Progenitor cell of endocrine pancreas (in vitro differentiated cells): ENCODE measurements around the gene SCAMP5. TPM values are rescaled to one million over a fixed set of nuclear protein-coding genes. Genes with fewer than 3 reads are reported as not detected.

Experiments
- DNase-seq: peaks from one replicate; pipeline ENCODE4 v3.0.0; 2021; ENCODE audit warnings: low spot score; ENCODE audit not compliant: unreplicated experiment
- H3K27ac Mint-ChIP-seq: 2 replicates; pipeline ENCODE4 v1.8.0; 2021; ENCODE audit warnings: mild to moderate bottlenecking, moderate library complexity, mixed read lengths
- H3K27me3 Mint-ChIP-seq: 2 replicates; pipeline ENCODE4 v1.8.0; 2021; ENCODE audit warnings: mixed read lengths
- H3K36me3 Mint-ChIP-seq: 2 replicates; pipeline ENCODE4 v1.8.0; 2022; ENCODE audit warnings: mixed read lengths; ENCODE audit not compliant: insufficient read depth
- H3K4me1 Mint-ChIP-seq: 2 replicates; pipeline ENCODE4 v1.8.0; 2021; ENCODE audit warnings: low read depth, mixed read lengths
- H3K4me3 Mint-ChIP-seq: 2 replicates; pipeline ENCODE4 v1.8.0; 2021; ENCODE audit warnings: low read depth, mild to moderate bottlenecking, moderate library complexity, mixed read lengths
- H3K9me3 Mint-ChIP-seq: 2 replicates; pipeline ENCODE4 v1.8.0; 2021; ENCODE audit warnings: low read depth, mixed read lengths
- total RNA-seq: library from RNA; stranded (reverse); gene quantifications from 2 replicates; pipeline ENCODE4 v1.2.1, GENCODE V29; 2021
- TF ChIP-seq, protein P1 (sequence below): fragments of 200-600 bp; sonication (generic); IDR thresholded peaks from one replicate; pipeline ENCODE4 v1.5.0; 2021; ENCODE audit warnings: antibody characterized with exemption, mild to moderate bottlenecking; ENCODE audit not compliant: unreplicated experiment

SCAMP5 gene
- total RNA-seq, 1 donor from 2014 or later: 55.9 TPM

DNA sequence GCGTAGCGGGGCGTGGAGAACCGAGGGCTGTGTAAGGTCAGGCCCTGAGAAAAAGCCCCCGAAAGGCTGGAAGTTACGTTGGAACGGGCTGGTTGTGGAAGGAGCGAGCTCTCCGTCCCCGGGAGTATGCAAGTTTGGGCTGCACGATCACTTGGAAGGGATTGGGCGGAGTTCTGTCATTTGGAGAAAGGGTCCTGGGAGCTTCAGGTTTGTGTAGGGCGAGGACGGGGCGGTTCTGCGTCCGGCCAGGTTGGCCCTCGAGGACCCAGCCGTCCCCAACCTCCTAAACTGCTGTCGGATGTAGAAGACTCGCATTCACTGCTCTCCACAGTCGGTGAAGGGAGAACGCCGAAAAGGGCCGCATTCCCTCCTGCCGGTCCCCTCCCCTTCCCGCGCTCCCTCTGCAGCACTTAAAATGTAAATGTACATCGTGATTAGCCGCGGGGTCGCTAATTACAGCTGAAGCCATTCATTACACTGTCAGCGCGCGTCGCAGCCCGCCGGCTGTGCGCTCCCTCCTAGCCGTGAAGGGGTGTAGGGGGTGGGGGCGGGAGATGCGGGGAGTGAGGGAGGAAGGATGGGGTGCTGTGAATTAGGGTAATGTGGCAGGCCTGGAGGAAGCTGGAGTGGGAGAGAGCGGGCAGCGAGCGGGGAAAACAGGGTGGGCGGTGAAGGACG, 36.3 kb upstream of the SCAMP5 start:
- DNase-seq: no peak
- Mint-ChIP-seq H3K27ac (no peak overlapping the region), H3K4me1 (peaks cover 5% of the 10 kb centered on the region), H3K36me3 (no peaks in the 10 kb centered on the region), H3K4me3 (peak overlapping the region; percentile 30), H3K9me3 (no peaks in the 10 kb centered on the region), H3K27me3 (peaks cover 80% of the 10 kb centered on the region)
- TF ChIP-seq, protein P1, sequence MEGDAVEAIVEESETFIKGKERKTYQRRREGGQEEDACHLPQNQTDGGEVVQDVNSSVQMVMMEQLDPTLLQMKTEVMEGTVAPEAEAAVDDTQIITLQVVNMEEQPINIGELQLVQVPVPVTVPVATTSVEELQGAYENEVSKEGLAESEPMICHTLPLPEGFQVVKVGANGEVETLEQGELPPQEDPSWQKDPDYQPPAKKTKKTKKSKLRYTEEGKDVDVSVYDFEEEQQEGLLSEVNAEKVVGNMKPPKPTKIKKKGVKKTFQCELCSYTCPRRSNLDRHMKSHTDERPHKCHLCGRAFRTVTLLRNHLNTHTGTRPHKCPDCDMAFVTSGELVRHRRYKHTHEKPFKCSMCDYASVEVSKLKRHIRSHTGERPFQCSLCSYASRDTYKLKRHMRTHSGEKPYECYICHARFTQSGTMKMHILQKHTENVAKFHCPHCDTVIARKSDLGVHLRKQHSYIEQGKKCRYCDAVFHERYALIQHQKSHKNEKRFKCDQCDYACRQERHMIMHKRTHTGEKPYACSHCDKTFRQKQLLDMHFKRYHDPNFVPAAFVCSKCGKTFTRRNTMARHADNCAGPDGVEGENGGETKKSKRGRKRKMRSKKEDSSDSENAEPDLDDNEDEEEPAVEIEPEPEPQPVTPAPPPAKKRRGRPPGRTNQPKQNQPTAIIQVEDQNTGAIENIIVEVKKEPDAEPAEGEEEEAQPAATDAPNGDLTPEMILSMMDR: no peak

DNA sequence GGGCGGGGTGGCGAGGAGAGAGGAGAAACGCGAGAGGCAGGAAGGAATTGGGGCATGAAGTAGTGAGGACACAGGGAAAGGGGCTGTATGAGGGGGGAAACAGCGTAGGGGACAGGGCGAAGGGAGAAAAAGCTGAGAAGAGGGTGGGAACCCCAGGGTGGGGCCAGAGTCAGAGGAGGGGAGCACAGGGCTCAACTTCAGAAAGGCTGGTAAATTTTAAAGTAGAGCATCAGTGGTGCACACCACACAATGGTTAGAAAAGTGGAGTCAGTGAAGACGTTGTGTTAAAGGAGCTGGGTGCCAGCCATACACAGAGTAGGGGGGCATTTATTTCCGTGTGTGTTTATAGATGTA, 35.8 kb upstream of the SCAMP5 start:
- Mint-ChIP-seq H3K4me3 (no peak overlapping the region), H3K4me1 (peaks cover 5% of the 10 kb centered on the region), H3K27me3 (peaks cover 78% of the 10 kb centered on the region), H3K36me3 (no peaks in the 10 kb centered on the region), H3K9me3 (no peaks in the 10 kb centered on the region), H3K27ac (no peak overlapping the region)
- TF ChIP-seq, protein P1: no peak
- no peak for DNase-seq

DNA sequence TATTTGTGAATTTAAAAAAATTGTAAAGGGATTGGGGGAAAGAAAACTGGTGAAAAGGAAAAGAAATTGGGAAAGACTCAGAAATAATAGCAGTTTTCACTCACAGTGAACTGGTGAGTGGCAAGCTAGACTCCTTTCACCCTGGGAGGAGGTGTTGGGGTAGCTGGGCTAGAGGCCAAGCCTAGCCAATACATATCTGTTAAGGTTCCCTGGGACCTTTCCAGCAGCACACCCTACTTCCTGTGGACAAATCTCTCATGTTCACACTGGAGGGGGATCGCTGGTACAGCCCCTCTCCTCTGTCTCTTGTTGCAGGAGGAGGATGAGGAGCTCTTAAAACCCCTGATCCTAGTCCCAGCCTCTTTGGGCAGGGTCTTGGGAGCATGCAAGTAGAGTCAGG, 35.1 kb upstream of the SCAMP5 start:
- Mint-ChIP-seq H3K27me3 (peaks cover 77% of the 10 kb centered on the region), H3K36me3 (no peaks in the 10 kb centered on the region), H3K4me1 (peaks cover 5% of the 10 kb centered on the region)

DNA sequence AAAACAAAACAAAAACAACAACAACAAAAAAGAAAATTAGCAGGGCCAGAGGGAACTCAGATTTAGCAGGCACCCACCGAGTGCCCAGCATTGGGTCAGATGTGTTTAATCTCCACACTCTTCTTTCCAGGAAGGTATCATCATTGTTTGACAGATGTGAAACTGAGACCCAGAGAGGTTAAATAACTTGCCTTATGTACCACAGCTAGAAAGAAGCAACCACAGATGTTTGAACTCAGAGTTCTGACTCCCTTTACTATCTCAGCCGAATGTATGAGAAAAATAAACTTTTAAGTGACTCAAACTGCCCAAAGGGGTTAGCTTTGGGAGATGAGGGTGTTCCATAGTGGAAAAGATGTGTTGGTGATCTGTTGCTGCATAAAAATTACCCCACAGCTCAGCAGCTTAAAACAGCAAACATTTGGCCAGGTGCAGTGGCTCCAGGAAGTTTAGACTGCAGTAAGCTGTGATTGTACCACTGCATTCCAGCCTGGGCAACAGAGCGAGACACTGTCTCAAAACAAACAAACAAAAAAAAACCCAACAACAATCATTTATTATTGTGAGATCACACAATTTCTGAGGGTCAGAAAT, 34.3 kb upstream of the SCAMP5 start:
- Mint-ChIP-seq H3K27me3 (peaks cover 71% of the 10 kb centered on the region), H3K27ac (no peak overlapping the region), H3K4me3 (no peak overlapping the region), H3K36me3 (no peaks in the 10 kb centered on the region), H3K4me1 (peaks cover 5% of the 10 kb centered on the region), H3K9me3 (no peaks in the 10 kb centered on the region)
- DNase-seq: no peak
- TF ChIP-seq, protein P1: no peak

More for the DNA sequence above, 35.1 kb upstream of the SCAMP5 start:
- TF ChIP-seq, protein P1: no peak
- H3K27ac Mint-ChIP-seq: no peak overlapping the region
- DNase-seq: no peak
- no peaks in the 10 kb centered on the region for H3K9me3 Mint-ChIP-seq
- H3K4me3 Mint-ChIP-seq: no peak overlapping the region

DNA sequence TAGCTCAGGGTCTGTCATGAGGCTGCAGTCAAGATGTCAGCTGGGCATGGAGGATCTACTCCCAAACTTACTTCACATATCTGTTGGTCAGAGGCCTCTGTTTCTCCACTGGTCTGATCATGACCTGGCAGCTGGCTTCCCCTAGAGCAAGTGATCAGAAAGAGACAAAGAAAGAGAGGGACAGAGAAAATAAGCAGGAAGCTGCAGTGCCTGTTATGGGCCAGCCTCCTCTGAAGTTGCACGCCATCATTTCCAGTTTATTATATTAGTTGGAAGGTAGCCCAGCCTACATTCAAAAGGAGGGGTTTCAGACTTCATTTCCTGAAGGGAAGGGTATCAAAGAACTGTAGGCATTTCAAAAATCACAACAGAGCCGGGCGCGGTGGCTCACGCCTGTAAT, 33.7 kb upstream of the SCAMP5 start:
- Mint-ChIP-seq H3K9me3 (no peaks in the 10 kb centered on the region), H3K27me3 (peaks cover 71% of the 10 kb centered on the region), H3K4me3 (no peak overlapping the region), H3K4me1 (peaks cover 5% of the 10 kb centered on the region), H3K36me3 (no peaks in the 10 kb centered on the region), H3K27ac (no peak overlapping the region)
- TF ChIP-seq, protein P1: no peak
- DNase-seq: no peak
